Measurements from ENCODE around the gene MED31.

Gene MED31

GRCh38 chr17:6599364-6599763 is 52.0 kb downstream of the MED31 start:
- Histone ChIP-seq H3K36me3 (ENCODE audit: control insufficient read depth in 2 of 2, insufficient read depth in 1 of 2, low read length in 2 of 2) (peaks cover 57 to 92% of the 10 kb centered on the region in 2 experiments), H3K27ac (ENCODE audit: extremely low read depth, low read depth, low read length) (no peak overlapping the region), H3K4me1 (ENCODE audit: control insufficient read depth, insufficient read depth, low read length) (no peaks in the 10 kb centered on the region), H3K9me3 (ENCODE audit: control insufficient read depth, insufficient read depth, low read depth, low read length) (no peaks in the 10 kb centered on the region), H3K4me3 (ENCODE audit: low read depth, low read length) (no peak overlapping the region)
- ChIA-PET POLR2A (no interaction called here), CTCF (no interaction called here)
- TF ChIP-seq ZNF600 (tag by site-specific recombination; IDR thresholded peaks at IDR 0.05) (no peak), ZNF621 (tag by site-specific recombination; IDR thresholded peaks at IDR 0.05) (no peak), ZBTB48 (tag by site-specific recombination; IDR thresholded peaks at IDR 0.05) (no peak), YY1 (tag by site-specific recombination; IDR thresholded peaks at IDR 0.05) (no peak), ZNF433 (tag by site-specific recombination; IDR thresholded peaks at IDR 0.05; ENCODE audit: low read depth) (no peak), ZNF350 (tag by site-specific recombination; IDR thresholded peaks at IDR 0.05) (no peak), ZNF473 (tag by site-specific recombination; IDR thresholded peaks at IDR 0.05) (no peak), OSR2 (tag by site-specific recombination; IDR thresholded peaks at IDR 0.05) (no peak), PATZ1 (tag by site-specific recombination; IDR thresholded peaks at IDR 0.05) (no peak), ZNF521 (tag by site-specific recombination; IDR thresholded peaks at IDR 0.05) (no peak), ZNF175 (tag by site-specific recombination; IDR thresholded peaks at IDR 0.05) (no peak), ZNF146 (tag by site-specific recombination; IDR thresholded peaks at IDR 0.05) (no peak), MEIS1 (CRISPR knock-in tag; IDR thresholded peaks at IDR 0.05; ENCODE audit: borderline replicate concordance) (no peak), ZBTB44 (tag by site-specific recombination; IDR thresholded peaks at IDR 0.05) (no peak), ZNF660 (tag by site-specific recombination; IDR thresholded peaks at IDR 0.05) (no peak), ZNF211 (tag by site-specific recombination; IDR thresholded peaks at IDR 0.05; ENCODE audit: low read depth) (no peak), HOXA7 (CRISPR knock-in tag; IDR thresholded peaks at IDR 0.05; ENCODE audit: borderline replicate concordance) (no peak), ZNF398 (tag by site-specific recombination; IDR thresholded peaks at IDR 0.05) (no peak)
- TF ChIP-seq, protein P1, sequence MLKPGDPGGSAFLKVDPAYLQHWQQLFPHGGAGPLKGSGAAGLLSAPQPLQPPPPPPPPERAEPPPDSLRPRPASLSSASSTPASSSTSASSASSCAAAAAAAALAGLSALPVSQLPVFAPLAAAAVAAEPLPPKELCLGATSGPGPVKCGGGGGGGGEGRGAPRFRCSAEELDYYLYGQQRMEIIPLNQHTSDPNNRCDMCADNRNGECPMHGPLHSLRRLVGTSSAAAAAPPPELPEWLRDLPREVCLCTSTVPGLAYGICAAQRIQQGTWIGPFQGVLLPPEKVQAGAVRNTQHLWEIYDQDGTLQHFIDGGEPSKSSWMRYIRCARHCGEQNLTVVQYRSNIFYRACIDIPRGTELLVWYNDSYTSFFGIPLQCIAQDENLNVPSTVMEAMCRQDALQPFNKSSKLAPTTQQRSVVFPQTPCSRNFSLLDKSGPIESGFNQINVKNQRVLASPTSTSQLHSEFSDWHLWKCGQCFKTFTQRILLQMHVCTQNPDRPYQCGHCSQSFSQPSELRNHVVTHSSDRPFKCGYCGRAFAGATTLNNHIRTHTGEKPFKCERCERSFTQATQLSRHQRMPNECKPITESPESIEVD (tag by site-specific recombination; IDR thresholded peaks at IDR 0.05), result no peak

DNA sequence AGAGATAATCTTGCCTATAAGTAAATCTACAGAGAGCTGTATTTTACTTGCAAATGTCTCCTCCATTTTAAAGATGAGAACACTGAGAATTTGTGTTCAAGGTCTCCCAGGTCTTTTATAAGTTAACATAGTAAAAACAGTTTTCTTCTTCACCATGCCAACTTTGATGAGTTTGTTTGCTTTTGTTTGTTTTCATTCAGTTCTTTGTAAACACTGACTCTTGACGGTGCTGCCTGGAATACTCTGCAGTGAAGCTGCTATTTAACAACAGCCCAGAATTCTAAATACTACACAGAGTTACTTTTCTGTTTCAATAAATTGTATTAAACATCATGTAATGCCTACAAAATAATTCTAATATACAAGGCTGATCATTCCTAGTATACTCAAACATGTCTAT is 53.7 kb downstream of the MED31 start:
- TF ChIP-seq ZNF654 (tag by site-specific recombination; IDR thresholded peaks at IDR 0.05; ENCODE audit: low read depth) (no peak), ZNF473 (tag by site-specific recombination; IDR thresholded peaks at IDR 0.05) (no peak), ZNF544 (tag by site-specific recombination; IDR thresholded peaks at IDR 0.05) (no peak), ZBTB11 (tag by site-specific recombination; conservative IDR thresholded peaks at IDR 0.05; ENCODE audit: low read depth) (no peak), ZNF10 (tag by site-specific recombination; IDR thresholded peaks at IDR 0.05) (no peak), ZNF521 (tag by site-specific recombination; IDR thresholded peaks at IDR 0.05) (no peak), ZSCAN18 (tag by site-specific recombination; IDR thresholded peaks at IDR 0.05) (no peak), ZNF184 (tag by site-specific recombination; IDR thresholded peaks at IDR 0.05) (no peak)

More for the DNA sequence above, 53.7 kb downstream of the MED31 start:
- Histone ChIP-seq H3K4me3 (ENCODE audit: low read depth, low read length) (no peak overlapping the region), H3K27ac (ENCODE audit: extremely low read depth, low read depth, low read length) (no peak overlapping the region), H3K4me1 (ENCODE audit: control insufficient read depth, insufficient read depth, low read length) (no peaks in the 10 kb centered on the region), H3K9me3 (ENCODE audit: control insufficient read depth, insufficient read depth, low read depth, low read length) (no peaks in the 10 kb centered on the region), H3K36me3 (ENCODE audit: control insufficient read depth in 2 of 2, insufficient read depth in 1 of 2, low read length in 2 of 2) (peaks cover 61 to 96% of the 10 kb centered on the region in 2 experiments)
- CTCF ChIA-PET, result interaction anchor here (0.6 to 1.1 kb wide), 5 partner anchors 11 to 426 kb away, joined by 3 to 4 read pairs (median 3); no protein-coding TSS in a partner anchor
- POLR2A ChIA-PET, result no interaction called here

All from HEK293 (cell line).